ENCODE measurements around the gene UBE2G2. TPM values are rescaled to one million over a fixed set of nuclear protein-coding genes. Genes with fewer than 3 reads are reported as not detected.

Gene UBE2G2
- total and polyA plus RNA-seq, 5 donors = 39.6 to 69.8 (median 61.6) TPM

- Histone ChIP-seq H3K9me3 (ENCODE audit: control insufficient read depth, low read length) (no peaks in the 10 kb centered on the region), H3K4me3 (ENCODE audit: low read length) (no peak overlapping the region), H3K27me3 (ENCODE audit: control insufficient read depth, insufficient read depth) (no peaks in the 10 kb centered on the region), H3K27ac (ENCODE audit: low read length) (no peak overlapping the region), H3K4me1 (ENCODE audit: control insufficient read depth, insufficient read depth, low read length) (no peaks in the 10 kb centered on the region)
- DNase-seq (peak in 1 of 3 donors; percentile 43), ATAC-seq (peak in 1 of 2 donors; percentile 45)
- intact Hi-C loops (cut with DNase I) = no loop called here
- WGBS = 20% methylated on average over 61 of the region's 61 CpGs
Measured at GRCh38 chr21:44723177-44724131, 78.2 kb downstream of the UBE2G2 start.

DNA sequence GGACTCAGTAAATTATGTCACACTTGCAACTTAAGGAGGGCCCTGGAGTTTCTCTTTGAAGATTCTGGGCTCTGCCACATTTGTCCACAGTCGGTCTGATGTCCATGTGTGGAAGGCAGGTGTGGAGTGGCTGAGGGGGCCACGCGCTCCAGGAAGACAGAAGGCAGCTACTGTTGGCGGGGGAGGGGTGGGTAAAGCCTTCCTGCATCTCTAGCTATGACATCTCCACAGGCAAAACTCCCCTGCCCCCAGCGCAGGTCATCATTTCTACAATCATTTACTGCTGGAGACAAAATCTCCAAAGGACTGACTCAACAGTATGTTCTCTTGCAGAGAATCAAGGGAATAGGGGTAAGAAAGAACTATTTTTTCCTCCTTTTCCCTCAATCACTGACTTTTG, 78.9 kb downstream of the UBE2G2 start:
- intact Hi-C loops (cut with DNase I) = no loop called here
- peak in 1 of 3 donors; percentile 34 for DNase-seq
- H3K27ac ChIP-seq (ENCODE audit: low read length) = no peak overlapping the region
- H3K4me3 ChIP-seq (ENCODE audit: low read length) = no peak overlapping the region
- WGBS = 47% methylated on average over 5 of the region's 5 CpGs
- no peaks in the 10 kb centered on the region for H3K4me1 ChIP-seq (ENCODE audit: control insufficient read depth, insufficient read depth, low read length)
- no peaks in the 10 kb centered on the region for H3K27me3 ChIP-seq (ENCODE audit: control insufficient read depth, insufficient read depth)
- no peaks in the 10 kb centered on the region for H3K9me3 ChIP-seq (ENCODE audit: control insufficient read depth, low read length)
- no peak for ATAC-seq

DNA sequence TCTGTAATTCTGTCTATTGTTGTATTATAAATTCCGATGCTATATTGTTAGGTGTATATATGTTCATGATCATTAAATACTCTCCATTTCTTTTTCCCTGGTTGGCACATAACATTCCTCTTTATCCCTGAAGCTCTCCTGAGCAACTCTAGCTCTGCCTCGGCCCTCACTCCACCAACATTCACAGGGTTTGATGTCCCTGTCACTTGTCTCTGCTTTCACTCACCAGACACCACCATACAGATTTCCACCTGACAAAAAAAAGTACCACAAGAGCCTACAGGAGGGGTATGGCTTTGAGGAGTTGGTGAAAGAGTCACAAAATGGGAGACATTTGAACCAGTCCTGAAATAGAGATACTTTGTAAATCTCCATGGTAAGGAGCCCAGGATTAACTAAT, 81.5 kb downstream of the UBE2G2 start:
- no peaks in the 10 kb centered on the region for H3K27me3 ChIP-seq (ENCODE audit: control insufficient read depth, insufficient read depth)
- H3K4me3 ChIP-seq (ENCODE audit: low read length) = no peak overlapping the region
- H3K27ac ChIP-seq (ENCODE audit: low read length) = no peak overlapping the region
- no peaks in the 10 kb centered on the region for H3K4me1 ChIP-seq (ENCODE audit: control insufficient read depth, insufficient read depth, low read length)
- DNase-seq = no peak
- intact Hi-C loops (cut with DNase I) = no loop called here
- H3K9me3 ChIP-seq (ENCODE audit: control insufficient read depth, low read length) = no peaks in the 10 kb centered on the region
- ATAC-seq = peak in 1 of 2 donors; percentile 55
- WGBS = 54% methylated on average over 2 of the region's 2 CpGs

Other genes with a start within 250 kb of the UBE2G2 start
- not detected for gene KRTAP10-3, start 243.0 kb downstream of the UBE2G2 start, total RNA-seq
- gene KRTAP10-3, start 243.0 kb downstream of the UBE2G2 start, polyA plus RNA-seq = not detected
- gene KRTAP10-4, start 228.1 kb downstream of the UBE2G2 start, total RNA-seq = not detected
- not detected for gene KRTAP10-4, start 228.1 kb downstream of the UBE2G2 start, polyA plus RNA-seq
- not detected for gene KRTAP10-5, start 221.2 kb downstream of the UBE2G2 start, total RNA-seq
- gene KRTAP10-5, start 221.2 kb downstream of the UBE2G2 start, polyA plus RNA-seq = not detected
- gene KRTAP10-6, start 209.3 kb downstream of the UBE2G2 start, total RNA-seq = not detected
- not detected for gene KRTAP10-6, start 209.3 kb downstream of the UBE2G2 start, polyA plus RNA-seq
- not detected for gene KRTAP10-7, start 201.2 kb downstream of the UBE2G2 start, total RNA-seq
- not detected for gene KRTAP10-7, start 201.2 kb downstream of the UBE2G2 start, polyA plus RNA-seq
- not detected for gene KRTAP10-8, start 189.7 kb downstream of the UBE2G2 start, total RNA-seq
- not detected for gene KRTAP10-8, start 189.7 kb downstream of the UBE2G2 start, polyA plus RNA-seq
- not detected for gene KRTAP10-9, start 174.7 kb downstream of the UBE2G2 start, total RNA-seq
- gene KRTAP10-9, start 174.7 kb downstream of the UBE2G2 start, polyA plus RNA-seq = not detected
- not detected for gene KRTAP10-10, start 164.5 kb downstream of the UBE2G2 start, total RNA-seq
- gene KRTAP10-10, start 164.5 kb downstream of the UBE2G2 start, polyA plus RNA-seq = not detected
- not detected for gene KRTAP10-11, start 155.4 kb downstream of the UBE2G2 start, total RNA-seq
- gene KRTAP10-11, start 155.4 kb downstream of the UBE2G2 start, polyA plus RNA-seq = not detected
- gene KRTAP12-4, start 147.2 kb downstream of the UBE2G2 start, total RNA-seq = not detected
- not detected for gene KRTAP12-4, start 147.2 kb downstream of the UBE2G2 start, polyA plus RNA-seq
- not detected for gene KRTAP12-3, start 143.9 kb downstream of the UBE2G2 start, total RNA-seq
- gene KRTAP12-3, start 143.9 kb downstream of the UBE2G2 start, polyA plus RNA-seq = not detected
- not detected for gene KRTAP12-2, start 134.9 kb downstream of the UBE2G2 start, total RNA-seq
- gene KRTAP12-2, start 134.9 kb downstream of the UBE2G2 start, polyA plus RNA-seq = not detected
- gene KRTAP12-1, start 119.7 kb downstream of the UBE2G2 start, total RNA-seq = not detected
- not detected for gene KRTAP12-1, start 119.7 kb downstream of the UBE2G2 start, polyA plus RNA-seq
- gene KRTAP10-12, start 104.6 kb downstream of the UBE2G2 start, total RNA-seq = not detected
- not detected for gene KRTAP10-12, start 104.6 kb downstream of the UBE2G2 start, polyA plus RNA-seq
- gene TSPEAR, start 90.2 kb downstream of the UBE2G2 start, total RNA-seq = 1 to 10 TPM in 3 of 4 donors, under 1 TPM in 1; 0.29 to 4.6 (median 1.3) TPM
- 2.2 TPM for gene TSPEAR, start 90.2 kb downstream of the UBE2G2 start, polyA plus RNA-seq
- 10 to 100 TPM; 74.4 to 87.8 (median 84.1) TPM for gene SUMO3, start 16.2 kb upstream of the UBE2G2 start, total RNA-seq
- 53.3 TPM for gene SUMO3, start 16.2 kb upstream of the UBE2G2 start, polyA plus RNA-seq
- 100 to 1,000 TPM; 192 to 206 (median 197) TPM for gene PTTG1IP, start 71.9 kb upstream of the UBE2G2 start, total RNA-seq
- 172 TPM for gene PTTG1IP, start 71.9 kb upstream of the UBE2G2 start, polyA plus RNA-seq
- 10 to 100 TPM; 19.1 to 46.5 (median 33.7) TPM for gene ITGB2, start 119.1 kb upstream of the UBE2G2 start, total RNA-seq
- gene ITGB2, start 119.1 kb upstream of the UBE2G2 start, polyA plus RNA-seq = 11.9 TPM
- 10 to 100 TPM; 19.2 to 26.5 (median 24.1) TPM for gene SLX9, start 138.2 kb upstream of the UBE2G2 start, total RNA-seq
- 25.1 TPM for gene SLX9, start 138.2 kb upstream of the UBE2G2 start, polyA plus RNA-seq

Measured in right cardiac atrium (tissue), 5 donors.